ENCODE results near the gene LTF. TPM values are rescaled to one million over a fixed set of nuclear protein-coding genes. Genes with fewer than 3 reads are reported as not detected.

Gene LTF
- total and polyA plus RNA-seq, 4 donors = 0.36 to 14.7 (median 1.4) TPM

DNA sequence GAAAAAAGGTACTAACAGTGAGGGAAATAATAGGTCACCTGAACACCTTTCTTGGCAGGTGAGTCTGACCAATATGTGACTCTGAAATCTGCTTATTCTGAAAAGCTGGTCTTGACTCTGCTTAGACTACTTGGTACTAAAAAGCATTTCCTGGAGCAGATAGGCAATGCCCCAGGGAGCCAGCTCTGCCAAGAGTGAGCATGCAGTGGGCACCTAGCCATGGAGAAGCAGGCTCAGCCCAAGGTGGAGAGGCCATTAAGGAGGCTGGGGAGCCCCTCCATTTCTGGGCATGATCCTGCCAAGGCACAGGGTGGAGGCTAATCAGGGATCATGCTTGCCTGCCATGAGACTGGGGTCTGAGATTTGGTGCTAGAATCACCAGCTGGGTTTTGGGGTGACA is 1.6 kb upstream of the LTF start (continued):
- TF ChIP-seq REST (IDR thresholded peaks at IDR 0.05) = no peak
- no peak for TF ChIP-seq FOXA2 (IDR thresholded peaks at IDR 0.05)
- TF ChIP-seq FOXA1 (IDR thresholded peaks at IDR 0.05) = no peak
- TF ChIP-seq, protein P1, sequence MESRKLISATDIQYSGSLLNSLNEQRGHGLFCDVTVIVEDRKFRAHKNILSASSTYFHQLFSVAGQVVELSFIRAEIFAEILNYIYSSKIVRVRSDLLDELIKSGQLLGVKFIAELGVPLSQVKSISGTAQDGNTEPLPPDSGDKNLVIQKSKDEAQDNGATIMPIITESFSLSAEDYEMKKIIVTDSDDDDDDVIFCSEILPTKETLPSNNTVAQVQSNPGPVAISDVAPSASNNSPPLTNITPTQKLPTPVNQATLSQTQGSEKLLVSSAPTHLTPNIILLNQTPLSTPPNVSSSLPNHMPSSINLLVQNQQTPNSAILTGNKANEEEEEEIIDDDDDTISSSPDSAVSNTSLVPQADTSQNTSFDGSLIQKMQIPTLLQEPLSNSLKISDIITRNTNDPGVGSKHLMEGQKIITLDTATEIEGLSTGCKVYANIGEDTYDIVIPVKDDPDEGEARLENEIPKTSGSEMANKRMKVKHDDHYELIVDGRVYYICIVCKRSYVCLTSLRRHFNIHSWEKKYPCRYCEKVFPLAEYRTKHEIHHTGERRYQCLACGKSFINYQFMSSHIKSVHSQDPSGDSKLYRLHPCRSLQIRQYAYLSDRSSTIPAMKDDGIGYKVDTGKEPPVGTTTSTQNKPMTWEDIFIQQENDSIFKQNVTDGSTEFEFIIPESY (IDR thresholded peaks at IDR 0.05) = no peak

- peaks cover 0 to 9% (median 0%) of the 10 kb centered on the region in 4 donors for H3K27me3 ChIP-seq (ENCODE audit: control insufficient read depth in 4 of 4, insufficient read depth in 4 of 4, low read length in 3 of 4)
- H3K9ac ChIP-seq (ENCODE audit: low read depth in 1 of 2, low read length in 2 of 2) = no peak overlapping the region
- WGBS = 40% methylated on average over 2 of the region's 2 CpGs
- DNase-seq (ENCODE audit: low spot score) = peak; percentile 8
- H3K27ac ChIP-seq (ENCODE audit: low read depth in 1 of 2, low read length in 2 of 2) = no peak overlapping the region
- no peaks in the 10 kb centered on the region for H3K36me3 ChIP-seq (ENCODE audit: control insufficient read depth in 4 of 4, insufficient read depth in 3 of 4, low read depth in 1 of 4, low read length in 3 of 4)
- TF ChIP-seq REST (IDR thresholded peaks at IDR 0.05) (no peak), RAD21 (IDR thresholded peaks at IDR 0.05) (no peak), ATF3 (IDR thresholded peaks at IDR 0.05) (no peak), YY1 (IDR thresholded peaks at IDR 0.05) (no peak), HNF4A (conservative IDR thresholded peaks at IDR 0.05) (no peak), FOXA2 (IDR thresholded peaks at IDR 0.05) (no peak)
- TF ChIP-seq, protein P2, sequence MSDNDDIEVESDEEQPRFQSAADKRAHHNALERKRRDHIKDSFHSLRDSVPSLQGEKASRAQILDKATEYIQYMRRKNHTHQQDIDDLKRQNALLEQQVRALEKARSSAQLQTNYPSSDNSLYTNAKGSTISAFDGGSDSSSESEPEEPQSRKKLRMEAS (IDR thresholded peaks at IDR 0.05) = no peak
- H3K9me3 ChIP-seq (ENCODE audit: control insufficient read depth in 4 of 4, low read length in 3 of 4) = no peaks in the 10 kb centered on the region
- no peaks in the 10 kb centered on the region for H3K4me1 ChIP-seq (ENCODE audit: control insufficient read depth in 4 of 4, insufficient read depth in 4 of 4, low read length in 3 of 4)
- H3K4me3 ChIP-seq (ENCODE audit: low read depth in 1 of 3, low read length in 3 of 3) = no peak overlapping the region
These were observed 453 bp upstream of the LTF start for GRCh38 chr3:46465196-46465520.

DNA sequence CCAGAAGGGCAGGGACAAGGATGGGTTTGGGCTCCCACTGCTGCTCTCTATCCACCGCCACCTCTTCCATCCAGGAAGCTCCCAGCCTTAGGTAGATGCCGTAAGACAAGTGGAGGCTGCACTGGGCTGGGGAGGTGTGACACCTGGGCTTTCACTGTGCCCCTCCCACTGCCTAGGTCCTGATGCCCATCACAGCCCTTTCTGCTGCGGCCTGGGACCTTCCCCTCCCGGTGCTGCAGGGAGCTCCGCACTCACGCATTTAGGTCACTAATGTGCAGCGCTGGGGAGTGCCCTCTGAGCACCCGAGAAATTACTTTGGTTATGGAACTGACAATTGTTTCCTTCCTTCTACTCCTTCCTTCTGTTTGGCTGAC is 850 bp downstream of the LTF start:
- H3K9ac ChIP-seq (ENCODE audit: low read depth in 1 of 2, low read length in 2 of 2) = no peak overlapping the region
- no peak overlapping the region for H3K4me3 ChIP-seq (ENCODE audit: low read depth in 1 of 3, low read length in 3 of 3)
- no peak overlapping the region for H3K27ac ChIP-seq (ENCODE audit: low read depth in 1 of 2, low read length in 2 of 2)
- no peak for TF ChIP-seq EGR1 (IDR thresholded peaks at IDR 0.05; ENCODE audit: low read depth in 2 of 2)
- no peak for TF ChIP-seq YY1 (IDR thresholded peaks at IDR 0.05)
- no peak for TF ChIP-seq JUND (IDR thresholded peaks at IDR 0.05)
- no peak for TF ChIP-seq RXRA (IDR thresholded peaks at IDR 0.05)
- no peak for TF ChIP-seq REST (IDR thresholded peaks at IDR 0.05)
- H3K9me3 ChIP-seq (ENCODE audit: control insufficient read depth in 4 of 4, low read length in 3 of 4) = no peaks in the 10 kb centered on the region
- peak; percentile 26 for DNase-seq (ENCODE audit: low spot score)
- 65% methylated on average over 8 of the region's 8 CpGs for WGBS
- peaks cover 0 to 9% (median 0%) of the 10 kb centered on the region in 4 donors for H3K27me3 ChIP-seq (ENCODE audit: control insufficient read depth in 4 of 4, insufficient read depth in 4 of 4, low read length in 3 of 4)
- H3K36me3 ChIP-seq (ENCODE audit: control insufficient read depth in 4 of 4, insufficient read depth in 3 of 4, low read depth in 1 of 4, low read length in 3 of 4) = no peaks in the 10 kb centered on the region
- H3K4me1 ChIP-seq (ENCODE audit: control insufficient read depth in 4 of 4, insufficient read depth in 4 of 4, low read length in 3 of 4) = no peaks in the 10 kb centered on the region
